H1 (cell line): ENCODE data around the gene SLC26A8. TPM values are rescaled to one million over a fixed set of nuclear protein-coding genes. Genes with fewer than 3 reads are reported as not detected.

Experiments used
- CTCF ChIA-PET: fragments of 300-600 bp; sonication (Branson Sonifier 250); formaldehyde crosslinking; loops from one replicate; lab custom pipeline; 2021; ENCODE audit not compliant: partially characterized antibody; lab: Charles Lee
- POLR2A ChIA-PET: fragments of 300-600 bp; sonication (Branson Sonifier 250); formaldehyde crosslinking; loops from one replicate; lab custom pipeline; 2021; ENCODE audit warnings: inconsistent platforms; ENCODE audit not compliant: partially characterized antibody; lab: Charles Lee
- DNase-seq, 2 experiments: peaks; one replicate each; pipeline versions ENCODE4 v3.0.0 to v3.0.0-alpha.2; 2010 to 2022; ENCODE audit warnings: low spot score in 2 of 2, low read depth in 1 of 2, mixed read lengths in 1 of 2
- FAIRE-seq: peaks from 2 replicates; lab custom pipeline; 2011; peaks lifted over from hg19 to GRCh38; lab: Jason Lieb, UNC
- H2AFZ ChIP-seq: 2 replicates; pipeline ENCODE4 v1.8.1; 2012; ENCODE audit warnings: low read length, inconsistent platforms
- H2AK5ac ChIP-seq: 2 replicates; pipeline ENCODE4 v1.6.1; 2013; ENCODE audit warnings: low read depth, low read length
- H2BK120ac ChIP-seq: replicated peaks from 2 replicates; pipeline ENCODE3; 2013; ENCODE audit warnings: low read depth, low read length, inconsistent platforms
- H2BK12ac ChIP-seq: 2 replicates; pipeline ENCODE4 v1.6.1; 2013; ENCODE audit warnings: low read depth, low read length
- H2BK15ac ChIP-seq: 2 replicates; pipeline ENCODE4 v1.6.1; 2013; ENCODE audit warnings: low read length
- H2BK20ac ChIP-seq: 2 replicates; pipeline ENCODE4 v1.6.1; 2013; ENCODE audit warnings: low read length
- H2BK5ac ChIP-seq: 2 replicates; pipeline ENCODE4 v1.6.1; 2013; ENCODE audit warnings: low read depth, low read length
- H3K14ac ChIP-seq: 2 replicates; pipeline ENCODE4 v1.6.1; 2013; ENCODE audit warnings: inconsistent platforms; ENCODE audit not compliant: insufficient read length
- H3K18ac ChIP-seq: 2 replicates; pipeline ENCODE4 v1.6.1; 2013; ENCODE audit warnings: low read length; ENCODE audit errors: extremely low read depth
- H3K23ac ChIP-seq: 2 replicates; pipeline ENCODE4 v1.6.1; 2013; ENCODE audit warnings: inconsistent platforms; ENCODE audit not compliant: insufficient read length
- H3K23me2 ChIP-seq: 2 replicates; pipeline ENCODE4 v1.6.1; 2013; ENCODE audit warnings: low read depth, low read length
- H3K27ac ChIP-seq: 2 replicates; pipeline ENCODE4 v1.6.1; 2011; ENCODE audit warnings: low read depth, low read length, inconsistent platforms
- H3K27me3 ChIP-seq, 4 experiments: replicated peaks in 1 of 4; 1 replicate in 1 of 4; 2 replicates in 3 of 4; pipeline versions ENCODE4 v1.6.1 to v1.8.1; 2011 to 2013; ENCODE audit warnings: low read length in 3 of 4, mild to moderate bottlenecking in 3 of 4, inconsistent platforms in 2 of 4, mixed read lengths in 2 of 4, moderate library complexity in 1 of 4; ENCODE audit not compliant: control insufficient read depth in 3 of 4, insufficient read depth in 3 of 4; ENCODE audit errors: extremely low read depth in 1 of 4
- H3K36me3 ChIP-seq, 4 experiments: 2 replicates each; pipeline versions ENCODE4 v1.6.1 to v1.8.1; 2011 to 2013; ENCODE audit warnings: mild to moderate bottlenecking in 4 of 4, low read length in 3 of 4, moderate library complexity in 2 of 4, control low read depth in 1 of 4, inconsistent platforms in 1 of 4; ENCODE audit not compliant: insufficient read depth in 4 of 4, control insufficient read depth in 2 of 4
- H3K4ac ChIP-seq: replicated peaks from 2 replicates; pipeline ENCODE3; 2013; ENCODE audit warnings: low read length, low read depth, mixed read lengths, inconsistent platforms; ENCODE audit not compliant: insufficient read length
- H3K4me1 ChIP-seq, 4 experiments: replicated peaks in 1 of 4; 1 replicate in 1 of 4; 2 replicates in 3 of 4; pipeline versions ENCODE4 v1.6.1 to v1.8.1; 2011 to 2013; ENCODE audit warnings: low read length in 3 of 4, inconsistent platforms in 2 of 4, mixed read lengths in 1 of 4; ENCODE audit not compliant: insufficient read depth in 4 of 4, control insufficient read depth in 3 of 4
- H3K4me2 ChIP-seq, 2 experiments: 2 replicates each; pipeline versions ENCODE4 v1.6.1 to v1.8.1; 2011 to 2013; ENCODE audit warnings: low read depth in 2 of 2, low read length in 2 of 2, control low read depth in 1 of 2, inconsistent platforms in 1 of 2, mild to moderate bottlenecking in 1 of 2; ENCODE audit not compliant: insufficient read depth in 1 of 2
- H3K4me3 ChIP-seq, 4 experiments: fragments of 200-600, 300-600 bp in 1 of 4; sonication (generic), shearing (Covaris generic), sonication (Bioruptor Twin) in 1 of 4; 2 replicates each; pipeline versions ENCODE4 v1.5.1 to v1.8.1; 2011 to 2016; ENCODE audit warnings: low read length in 4 of 4, low read depth in 3 of 4, control low read depth in 2 of 4, inconsistent platforms in 2 of 4, mild to moderate bottlenecking in 2 of 4, mixed read lengths in 1 of 4, moderate library complexity in 1 of 4; ENCODE audit not compliant: insufficient read depth in 2 of 4; ENCODE audit errors: extremely low read depth in 1 of 4
- H3K56ac ChIP-seq: replicated peaks from 2 replicates; pipeline ENCODE3; 2013; ENCODE audit warnings: low read depth, mild to moderate bottlenecking, mixed read lengths, low read length, inconsistent platforms; ENCODE audit not compliant: insufficient read length
- H3K79me1 ChIP-seq: 2 replicates; pipeline ENCODE4 v1.6.1; 2013; ENCODE audit warnings: low read depth, low read length, control low read depth
- H3K79me2 ChIP-seq, 2 experiments: 2 replicates each; pipeline versions ENCODE4 v1.6.1 to v1.8.1; 2012 to 2013; ENCODE audit warnings: low read length in 2 of 2, mild to moderate bottlenecking in 2 of 2, inconsistent platforms in 1 of 2; ENCODE audit not compliant: insufficient read depth in 2 of 2, control insufficient read depth in 1 of 2
- H3K9ac ChIP-seq, 4 experiments: replicated peaks in 1 of 4; 1 replicate in 1 of 4; 2 replicates in 3 of 4; pipeline versions ENCODE4 v1.6.1 to v1.8.1; 2011 to 2013; ENCODE audit warnings: low read depth in 3 of 4, low read length in 3 of 4, control low read depth in 2 of 4, mild to moderate bottlenecking in 2 of 4, moderate library complexity in 2 of 4, inconsistent platforms in 1 of 4; ENCODE audit errors: extremely low read depth in 1 of 4
- H3K9me3 ChIP-seq, 2 experiments: 2 replicates each; pipeline versions ENCODE4 v1.6.1 to v1.8.1; 2012 to 2013; ENCODE audit warnings: mild to moderate bottlenecking in 2 of 2, moderate library complexity in 2 of 2, control low read depth in 1 of 2, inconsistent platforms in 1 of 2, low read depth in 1 of 2, low read length in 1 of 2, mixed read lengths in 1 of 2; ENCODE audit not compliant: insufficient read depth in 2 of 2
- H4K20me1 ChIP-seq, 2 experiments: replicated peaks in 1 of 2; 2 replicates each; pipeline versions ENCODE3 to v1.8.1; 2011 to 2013; ENCODE audit warnings: inconsistent platforms in 2 of 2, low read length in 2 of 2, mild to moderate bottlenecking in 1 of 2; ENCODE audit not compliant: insufficient read depth in 2 of 2, control insufficient read depth in 1 of 2
- H4K5ac ChIP-seq: 2 replicates; pipeline ENCODE4 v1.6.1; 2013; ENCODE audit warnings: low read length, low read depth, mixed read lengths, inconsistent platforms; ENCODE audit not compliant: insufficient read length
- H4K8ac ChIP-seq: 2 replicates; pipeline ENCODE4 v1.8.0; 2013; ENCODE audit warnings: mild to moderate bottlenecking, moderate library complexity, low read length, inconsistent platforms; ENCODE audit not compliant: insufficient read depth; ENCODE audit errors: extremely low read depth
- H4K91ac ChIP-seq: replicated peaks from 2 replicates; pipeline ENCODE3; 2013; ENCODE audit warnings: low read length, mixed read lengths, inconsistent platforms; ENCODE audit not compliant: insufficient read length
- CEBPB ChIP-seq: IDR thresholded peaks from 2 replicates; pipeline ENCODE4 v1.6.1; 2012; ENCODE audit warnings: low read depth, low read length
- EP300 ChIP-seq, 2 experiments: IDR thresholded peaks; 1 replicate in 1 of 2; 2 replicates in 1 of 2; pipeline ENCODE4 v1.6.1; 2011 to 2012; ENCODE audit warnings: low read depth in 2 of 2, low read length in 2 of 2, mild to moderate bottlenecking in 2 of 2, borderline replicate concordance in 1 of 2, inconsistent platforms in 1 of 2, moderate library complexity in 1 of 2
- EZH2 ChIP-seq: fragments of 200-600 bp; sonication (generic); IDR thresholded peaks from 2 replicates; pipeline ENCODE4 v1.7.1; 2012; ENCODE audit warnings: low read depth, mild to moderate bottlenecking, moderate library complexity, low read length, inconsistent platforms; ENCODE audit not compliant: severe bottlenecking
- HDAC2 ChIP-seq, 2 experiments: fragments of 300-600 bp in 1 of 2; sonication (generic) in 1 of 2; IDR thresholded peaks; 2 replicates each; pipeline ENCODE4 v1.6.1; 2011 to 2012; ENCODE audit warnings: low read depth in 2 of 2, low read length in 2 of 2, mild to moderate bottlenecking in 2 of 2, moderate library complexity in 2 of 2, borderline replicate concordance in 1 of 2, inconsistent platforms in 1 of 2
- KDM4A ChIP-seq: IDR thresholded peaks from one replicate; pipeline ENCODE4 v1.7.1; 2012; ENCODE audit warnings: low read depth, mild to moderate bottlenecking, moderate library complexity, low read length, inconsistent platforms; ENCODE audit not compliant: severe bottlenecking
- KDM5A ChIP-seq: fragments of 200-600 bp; IDR thresholded peaks from 2 replicates; pipeline ENCODE4 v1.7.1; 2012; ENCODE audit warnings: mild to moderate bottlenecking, low read length, inconsistent platforms, mixed read lengths
- POLR2A ChIP-seq, 2 experiments: IDR thresholded peaks; 1 replicate in 1 of 2; 2 replicates in 1 of 2; pipeline ENCODE4 v1.6.1; 2011; ENCODE audit warnings: low read depth in 2 of 2, low read length in 2 of 2, mild to moderate bottlenecking in 2 of 2; ENCODE audit errors: control extremely low read depth in 1 of 2
- POLR2AphosphoS5 ChIP-seq: IDR thresholded peaks from 2 replicates; pipeline ENCODE4 v1.6.1; 2011; ENCODE audit warnings: low read depth, low read length
- RNF2 ChIP-seq: fragments of 200-900, 300-1000 bp; sonication (generic); IDR thresholded peaks from 2 replicates; pipeline ENCODE4 v1.7.1; 2016; ENCODE audit warnings: borderline replicate concordance, low read depth, mild to moderate bottlenecking, antibody characterized with exemption, low read length; ENCODE audit not compliant: poor library complexity, severe bottlenecking; ENCODE audit errors: missing control alignments
- SIN3A ChIP-seq, 2 experiments: IDR thresholded peaks in 1 of 2; conservative IDR thresholded peaks in 1 of 2; 2 replicates each; pipeline ENCODE4 v1.6.1; 2011 to 2012; ENCODE audit warnings: low read length in 2 of 2, improper control_type of control experiment in 1 of 2, low read depth in 1 of 2, mild to moderate bottlenecking in 1 of 2
- SIRT6 ChIP-seq: IDR thresholded peaks from one replicate; pipeline ENCODE4 v1.7.1; 2012; ENCODE audit warnings: low read length, inconsistent platforms
- SP1 ChIP-seq: IDR thresholded peaks from 2 replicates; pipeline ENCODE4 v1.6.1; 2011; ENCODE audit warnings: low read depth, low read length
- WGBS, 2 experiments: shearing (Covaris generic) in 1 of 2; methylation state at CpG; one replicate each; pipeline versions ENCODE4 v1.1.6 to v1.1.7; 2013 to 2015; ENCODE audit warnings: low lambda C conversion rate in 2 of 2, mixed read lengths in 2 of 2, inconsistent platforms in 1 of 2, low coverage in 1 of 2, missing lambda C conversion rate in 1 of 2; ENCODE audit not compliant: insufficient replicate concordance in 2 of 2, insufficient coverage in 1 of 2, insufficient read length in 1 of 2; ENCODE audit errors: extremely low coverage in 1 of 2, missing lambda C conversion rate in 1 of 2; 5-methylcytosine and 5-hydroxymethylcytosine counted together
- polyA plus RNA-seq, 7 experiments: library from polyadenylated mRNA; depleted of rRNA in 3 of 7; stranded (reverse) in 5 of 7; unstranded in 2 of 7; fragments of >200 nt in 5 of 7; fragments of 200-250 nt in 2 of 7; gene quantifications; 1 replicate in 5 of 7; 2 replicates in 1 of 7; 4 replicates in 1 of 7; pipeline versions ENCODE4 v1.2.1 to v1.2.3, GENCODE V29; 2011 to 2013; ENCODE audit warnings: missing spikeins in 2 of 7, mixed read lengths in 2 of 7
- total RNA-seq: library from RNA; stranded (reverse); fragmentation: NEBNext Ultra II Directional; extraction: Animal tissue kit (Norgen Biotek cat#: 25700); gene quantifications from 2 replicates; pipeline ENCODE4 v1.2.1, GENCODE V29; 2021

SLC26A8 gene
- total and polyA plus RNA-seq, 2 of the 8 experiments (the other 6 are each of a cell fraction or from before 2014, with no cell fraction given) = 0.56 to 0.57 TPM

DNA sequence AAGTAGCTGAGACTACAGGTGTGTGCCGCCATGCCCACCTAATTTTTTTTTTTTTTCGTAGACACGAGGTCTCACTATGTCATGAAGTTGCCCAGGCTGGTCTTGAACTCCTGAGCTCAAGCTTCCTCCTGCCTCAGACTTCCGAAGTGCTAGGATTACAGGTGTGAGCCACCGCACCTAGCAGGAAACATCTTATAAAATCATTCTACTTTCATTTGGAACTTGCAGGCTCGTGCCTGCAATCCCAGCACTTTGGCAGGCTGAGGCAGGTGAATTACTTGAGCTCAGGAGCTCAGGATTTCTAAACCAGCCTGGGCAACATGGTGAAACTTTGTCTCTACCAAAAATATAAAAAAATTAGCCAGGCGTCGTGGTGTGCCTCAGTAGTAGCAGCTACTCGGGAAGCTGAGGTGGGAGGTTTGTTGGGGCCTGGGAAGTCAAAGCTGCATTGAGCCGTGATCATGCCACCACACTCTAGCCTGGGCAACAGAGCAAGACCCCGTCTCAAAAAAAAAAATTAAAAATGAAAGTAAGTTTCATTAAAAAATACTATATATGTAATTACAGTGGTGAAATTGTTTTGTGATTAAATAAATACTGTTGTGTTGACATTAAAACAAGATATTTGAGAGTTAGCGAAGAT is 18.3 kb upstream of the SLC26A8 start:
- H4K20me1 ChIP-seq = peaks cover 6 to 12% of the 10 kb centered on the region in 2 experiments
- no peak overlapping the region for H2BK20ac ChIP-seq
- no peak for DNase-seq
- H3K23me2 ChIP-seq = no peaks in the 10 kb centered on the region
- H2BK12ac ChIP-seq = no peak overlapping the region
- no peak overlapping the region for H4K91ac ChIP-seq
- H3K9me3 ChIP-seq = no peaks in the 10 kb centered on the region
- H3K4me2 ChIP-seq = no peak overlapping the region
- H2AFZ ChIP-seq = no peak overlapping the region
- H3K23ac ChIP-seq = no peak overlapping the region
- no peak overlapping the region for H3K4me3 ChIP-seq
- H3K27me3 ChIP-seq = no peaks in the 10 kb centered on the region
- no peak overlapping the region for H2BK5ac ChIP-seq
- ChIA-PET CTCF (interaction anchor here (0.9 to 1.1 kb wide), 3 partner anchors 11 to 52 kb away, joined by 3 to 4 read pairs (median 3); no protein-coding TSS in a partner anchor), POLR2A (interaction anchor here (0.9 to 1.5 kb wide), 2 partner anchors 14 to 16 kb away, joined by 3 read pairs; no protein-coding TSS in a partner anchor)
- H3K4me1 ChIP-seq = no peaks in the 10 kb centered on the region; a peak in 1 of 7 replicates
- no peaks in the 10 kb centered on the region for H3K36me3 ChIP-seq
- H2BK120ac ChIP-seq = no peak overlapping the region
- H3K56ac ChIP-seq = no peak overlapping the region
- no peak overlapping the region for H3K18ac ChIP-seq
- no peak overlapping the region for H2AK5ac ChIP-seq
- H3K14ac ChIP-seq = no peak overlapping the region
- no peak overlapping the region for H3K9ac ChIP-seq
- WGBS, 2 experiments = 92% methylated on average over 12 of the region's 12 CpGs; no CpG with 5 or more reads in 1 of the 2 experiments
- no peak overlapping the region for H4K8ac ChIP-seq
- peaks cover 2% of the 10 kb centered on the region for H3K79me1 ChIP-seq
- no peak overlapping the region for H4K5ac ChIP-seq
- H3K27ac ChIP-seq = no peak overlapping the region
- peaks cover 0 to 89% of the 10 kb centered on the region in 2 experiments; a peak in 3 of 4 replicates for H3K79me2 ChIP-seq
- no peak for FAIRE-seq
- no peak overlapping the region for H3K4ac ChIP-seq
- H2BK15ac ChIP-seq = no peak overlapping the region
- TF ChIP-seq EZH2 = no peak
- TF ChIP-seq POLR2A (IDR thresholded peaks at IDR 0.05; ENCODE audit: control extremely low read depth in 1 of 2, low read depth in 2 of 2, low read length in 2 of 2) = no peak
- TF ChIP-seq SIN3A (conservative IDR thresholded peaks at IDR 0.05 in 1 of 2, IDR thresholded peaks at IDR 0.05 in 1 of 2; ENCODE audit: low read depth in 1 of 2, low read length in 2 of 2) = no peak
- TF ChIP-seq KDM4A = no peak
- no peak for TF ChIP-seq CEBPB
- TF ChIP-seq POLR2AphosphoS5 = no peak
- TF ChIP-seq HDAC2 (IDR thresholded peaks at IDR 0.05; ENCODE audit: borderline replicate concordance in 1 of 2, low read depth in 2 of 2, low read length in 2 of 2) = no peak
- TF ChIP-seq RNF2 = no peak
- no peak for TF ChIP-seq SIRT6
- no peak for TF ChIP-seq KDM5A
- TF ChIP-seq SP1 = no peak
- no peak for TF ChIP-seq EP300 (IDR thresholded peaks at IDR 0.05; ENCODE audit: borderline replicate concordance in 1 of 2, low read depth in 2 of 2, low read length in 2 of 2)
